22Rv1 (cell line): ENCODE measurements around the gene TANGO2.

ENCODE experiments used
- CTCF ChIP-seq: fragments of 450-650 bp; IDR thresholded peaks from 2 replicates; pipeline ENCODE4 v1.5.1; 2017; ENCODE audit warnings: mild to moderate bottlenecking
- ZFX ChIP-seq: fragments of 450-650 bp; IDR thresholded peaks from 2 replicates; pipeline ENCODE4 v1.6.1; 2017; ENCODE audit warnings: antibody characterized with exemption, borderline replicate concordance

GRCh38 chr22:19990188-19990587 is 30.7 kb upstream of the TANGO2 start:
- TF ChIP-seq CTCF (no peak), ZFX (no peak)
